Activated CD4-positive, alpha-beta T cell treated with anti-CD3 and anti-CD28 coated beads, Interleukin-2, amount 50 U/mL, for 16 hours (primary cell): Measurements from ENCODE around the gene SNX20.

Source experiments
- DNase-seq: peaks from one replicate; pipeline ENCODE4 v3.0.0-alpha.2; 2020

SNX20 gene

DNA sequence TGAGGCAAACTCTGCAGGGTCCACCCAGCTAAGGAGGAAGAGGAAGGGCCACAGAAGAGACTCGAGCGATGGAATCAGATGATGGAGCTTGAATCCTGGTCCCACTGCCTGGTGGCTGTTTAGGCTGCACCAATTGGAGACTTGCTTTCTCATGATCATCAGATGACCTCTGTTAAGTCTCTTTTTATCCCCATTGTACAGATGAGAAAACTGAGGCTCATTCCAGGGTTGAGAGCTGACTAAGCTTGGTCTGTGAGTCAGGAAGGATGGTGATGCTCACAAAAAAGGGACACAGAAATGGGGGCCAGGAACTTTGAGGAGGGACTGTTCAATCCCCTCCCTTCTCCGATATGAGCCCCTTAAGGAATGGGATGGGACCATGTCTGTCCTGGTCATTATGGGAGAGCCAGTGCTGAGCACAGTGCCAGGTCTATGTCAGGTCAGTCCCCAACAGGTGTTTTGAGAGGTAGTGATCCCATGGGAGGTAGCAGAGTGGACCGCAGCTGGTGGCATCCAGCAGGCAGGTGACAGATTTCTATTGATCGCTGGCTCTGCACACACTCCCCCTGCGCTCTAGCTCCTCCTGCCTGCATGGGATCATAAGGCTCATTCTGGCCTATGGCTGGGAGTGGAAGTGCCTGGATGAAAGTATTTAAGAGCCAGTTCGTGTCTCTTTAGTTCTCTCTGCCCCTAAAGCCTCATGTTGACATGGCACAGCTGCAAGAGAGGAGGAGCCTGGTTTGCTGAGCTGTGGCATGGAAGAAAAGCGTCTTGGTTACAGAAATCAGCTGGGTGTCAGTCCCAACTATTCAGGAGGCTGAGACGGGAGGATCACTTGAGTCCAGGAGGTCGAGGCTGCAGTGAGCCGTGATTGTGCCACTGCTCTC lies 27.2 kb downstream of the SNX20 start:
- no peak for DNase-seq

DNA sequence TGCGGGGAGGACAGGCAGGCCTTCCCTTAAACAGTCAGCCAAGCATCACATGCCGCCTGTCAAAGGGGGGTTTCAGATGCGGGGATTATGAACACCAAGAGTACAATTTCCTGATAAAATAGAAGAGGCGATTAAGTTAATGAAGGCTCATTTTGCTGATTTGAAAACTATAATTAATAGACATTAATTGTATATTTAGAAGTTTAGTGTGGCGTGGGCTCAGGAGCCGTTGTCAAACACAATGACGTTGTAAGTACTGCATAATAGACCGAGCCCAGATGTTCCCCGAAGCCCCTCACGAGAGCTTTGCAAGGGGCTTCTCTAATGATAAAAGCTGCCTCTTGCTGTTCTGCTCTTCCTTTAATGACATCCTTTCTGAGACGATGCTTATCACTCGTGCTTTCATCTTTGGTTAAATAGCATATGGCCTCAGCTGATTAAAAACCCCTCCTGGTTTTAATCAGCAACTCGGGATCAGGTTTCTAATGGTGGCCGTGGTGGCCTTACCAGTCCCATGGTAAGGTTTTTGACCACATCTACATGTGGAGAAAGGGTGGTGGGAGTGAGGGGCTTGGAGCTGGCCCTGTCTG lies 28.2 kb downstream of the SNX20 start:
- DNase-seq, result no peak

DNA sequence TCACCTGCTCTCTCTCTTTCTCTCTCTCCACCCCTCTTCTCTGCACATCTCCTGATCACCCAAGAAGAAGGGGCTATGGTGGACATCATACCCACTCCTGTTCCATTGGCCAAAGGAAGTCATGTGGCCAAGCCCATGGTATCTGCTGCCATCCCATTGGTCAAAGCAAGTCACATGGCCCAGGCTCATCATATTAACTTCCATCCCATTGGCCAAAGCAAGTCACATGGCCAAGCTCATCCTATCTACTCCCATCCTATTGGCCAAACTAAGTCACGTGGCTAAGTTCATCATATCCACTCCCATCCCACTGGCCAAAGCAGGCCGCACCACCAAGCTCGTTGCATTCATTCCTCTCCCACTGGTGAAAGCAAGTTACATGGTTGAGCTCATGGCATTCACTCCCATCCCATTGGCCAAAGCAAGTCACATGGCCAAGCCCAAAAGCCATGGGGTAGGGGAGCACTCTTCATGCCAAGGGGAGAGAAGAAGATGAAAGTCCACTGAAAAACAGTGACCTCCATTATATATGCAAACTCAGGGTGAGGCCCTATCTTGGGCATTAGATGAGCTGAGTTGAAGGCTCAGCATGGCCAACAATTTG lies 29.2 kb downstream of the SNX20 start:
- DNase-seq, result no peak

DNA sequence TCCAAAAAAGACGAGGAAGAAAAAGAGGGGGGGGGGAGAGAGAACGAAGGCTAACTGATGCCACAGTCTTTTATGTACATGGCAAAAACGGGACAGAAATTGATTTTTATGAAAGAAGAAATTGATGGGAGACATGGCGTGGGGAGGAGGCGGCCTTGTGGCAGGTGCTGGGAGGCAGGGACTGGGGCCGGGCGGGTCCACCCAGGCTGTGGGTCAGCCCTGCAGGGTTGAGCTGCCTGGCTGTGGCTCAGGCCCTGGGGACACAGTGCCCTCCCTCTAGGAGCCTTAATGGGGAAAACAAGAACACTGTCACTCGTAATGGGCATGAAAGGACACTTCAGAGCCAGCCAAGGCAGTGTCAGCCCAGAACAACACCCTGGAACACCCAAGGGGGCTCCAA lies 34.8 kb downstream of the SNX20 start:
- no peak for DNase-seq

DNA sequence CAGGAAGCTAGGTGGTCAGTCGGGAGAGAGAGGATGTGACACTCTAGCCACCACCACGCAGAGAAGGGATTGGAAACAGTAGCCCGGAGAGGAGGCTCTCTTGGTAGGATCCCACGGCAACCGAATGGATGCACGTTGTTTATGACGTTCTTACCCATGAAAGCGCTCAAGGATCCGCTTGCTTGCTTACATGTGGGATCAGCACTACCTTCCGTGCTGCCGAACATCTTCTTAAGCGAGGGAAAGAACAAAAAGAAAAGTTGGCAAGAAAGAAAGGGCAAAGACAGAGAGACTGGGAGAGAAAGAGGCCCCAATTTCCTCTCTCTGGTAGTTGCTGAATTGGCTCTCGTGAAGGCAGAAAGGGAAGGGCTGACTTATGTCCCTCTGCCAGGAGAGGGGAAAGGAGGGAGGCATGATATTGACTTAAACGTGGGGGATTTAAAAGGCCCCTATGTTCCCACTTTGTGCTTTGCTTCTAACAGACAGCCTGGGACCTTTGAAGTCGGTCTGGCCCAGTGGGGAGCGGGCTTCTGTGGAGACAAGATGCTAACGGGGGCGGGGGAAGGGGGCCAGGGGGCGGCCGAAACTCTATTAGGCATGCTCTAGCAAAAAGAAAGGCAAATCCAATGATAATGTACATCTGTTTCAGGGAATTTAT lies 35.4 kb downstream of the SNX20 start:
- no peak for DNase-seq

DNA sequence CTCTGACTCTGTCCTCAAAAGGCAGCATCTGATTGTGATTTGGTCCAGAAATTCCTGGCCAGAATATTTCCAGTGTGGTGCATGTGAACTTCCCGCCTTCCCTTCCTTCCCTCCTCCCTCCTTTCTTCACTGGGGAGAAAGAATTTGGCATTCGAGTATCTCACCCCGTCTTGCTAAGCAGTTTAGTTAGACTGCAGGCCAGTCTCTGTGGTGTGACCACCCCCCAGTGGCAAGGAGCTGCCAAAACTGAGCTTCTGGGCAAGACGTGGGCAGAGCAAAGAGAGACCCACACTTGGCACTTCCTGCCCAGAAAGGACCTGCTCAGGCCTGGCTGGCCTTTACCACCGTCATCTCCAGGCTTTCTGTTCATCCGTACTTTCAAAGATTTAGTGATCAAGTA lies 36.4 kb downstream of the SNX20 start:
- DNase-seq, result peak; percentile 10

DNA sequence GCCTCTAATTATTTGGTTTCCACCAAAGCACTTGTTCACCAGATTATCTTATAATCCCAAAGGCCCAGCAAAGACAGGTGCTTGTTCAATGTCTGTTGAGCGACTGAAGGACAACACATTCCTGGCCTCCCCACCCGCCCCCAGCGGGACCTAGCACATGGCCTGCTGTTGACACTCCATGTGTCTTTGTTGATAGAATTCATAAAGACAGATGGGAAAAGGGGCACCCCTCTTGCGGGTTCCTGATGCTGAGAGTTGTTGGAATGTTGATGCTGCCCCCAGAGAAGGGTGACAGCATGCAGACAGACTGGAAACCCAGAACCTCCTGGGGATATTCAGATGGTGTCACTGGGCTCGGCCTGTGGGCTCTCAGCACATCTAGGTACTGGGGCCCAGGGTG lies 36.9 kb downstream of the SNX20 start:
- DNase-seq, result no peak

DNA sequence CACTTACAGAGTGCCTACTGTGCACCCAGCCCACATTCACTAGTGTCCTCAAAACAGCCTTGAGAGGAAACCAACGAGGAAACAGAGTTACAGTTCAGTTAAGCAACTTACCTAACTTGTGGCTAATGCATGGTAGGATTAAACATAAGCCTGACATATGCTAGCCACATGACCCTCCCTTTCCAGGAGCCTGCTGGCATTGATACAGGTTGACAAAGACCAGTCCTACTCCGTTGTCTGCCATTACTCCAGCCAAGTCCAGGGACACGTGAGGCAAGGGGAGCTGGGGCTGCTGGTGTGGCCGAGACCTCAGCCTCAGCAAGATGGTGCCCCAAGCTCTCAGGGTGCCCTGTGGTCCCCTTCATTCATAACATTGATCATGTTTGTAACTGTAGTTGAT lies 37.9 kb downstream of the SNX20 start:
- no peak for DNase-seq

DNA sequence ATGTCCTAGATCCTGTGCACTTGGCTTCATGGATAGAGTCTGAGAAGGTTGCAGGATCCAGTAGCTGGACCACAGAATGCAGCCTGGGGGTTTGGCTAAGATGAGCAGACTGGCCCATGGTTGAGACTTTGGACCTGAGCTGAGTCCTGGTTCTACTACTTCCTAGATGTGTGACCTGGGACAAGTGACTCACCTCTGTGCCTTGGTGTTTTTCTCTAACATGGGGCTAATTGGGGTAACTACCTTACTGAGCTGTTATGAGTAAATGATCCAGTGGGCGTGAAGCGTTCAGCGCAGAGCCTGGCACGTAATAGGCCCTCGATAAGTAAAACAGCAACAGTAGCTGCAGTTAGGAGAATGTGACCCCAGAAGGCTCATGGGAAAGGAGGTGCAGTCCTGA lies 38.8 kb downstream of the SNX20 start:
- DNase-seq, result no peak

DNA sequence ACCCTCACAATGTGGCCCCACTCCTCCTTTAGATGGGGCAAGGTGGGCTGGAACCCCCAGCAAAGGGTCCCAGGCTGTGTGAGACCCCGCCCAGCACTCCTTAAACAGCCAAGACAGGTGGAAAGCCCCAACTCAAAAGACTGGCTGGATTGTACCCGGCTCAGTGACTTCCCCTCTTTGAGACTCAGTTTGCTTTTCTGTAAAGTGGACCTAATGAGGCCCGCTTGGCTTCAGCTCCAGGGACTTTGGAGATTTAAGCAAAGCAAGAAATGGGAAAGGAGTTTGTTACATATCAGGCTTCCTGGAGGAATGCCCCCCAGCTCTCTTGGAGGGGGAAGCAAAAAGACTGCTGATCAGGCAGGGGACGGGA lies 39.3 kb downstream of the SNX20 start:
- DNase-seq, result no peak

DNA sequence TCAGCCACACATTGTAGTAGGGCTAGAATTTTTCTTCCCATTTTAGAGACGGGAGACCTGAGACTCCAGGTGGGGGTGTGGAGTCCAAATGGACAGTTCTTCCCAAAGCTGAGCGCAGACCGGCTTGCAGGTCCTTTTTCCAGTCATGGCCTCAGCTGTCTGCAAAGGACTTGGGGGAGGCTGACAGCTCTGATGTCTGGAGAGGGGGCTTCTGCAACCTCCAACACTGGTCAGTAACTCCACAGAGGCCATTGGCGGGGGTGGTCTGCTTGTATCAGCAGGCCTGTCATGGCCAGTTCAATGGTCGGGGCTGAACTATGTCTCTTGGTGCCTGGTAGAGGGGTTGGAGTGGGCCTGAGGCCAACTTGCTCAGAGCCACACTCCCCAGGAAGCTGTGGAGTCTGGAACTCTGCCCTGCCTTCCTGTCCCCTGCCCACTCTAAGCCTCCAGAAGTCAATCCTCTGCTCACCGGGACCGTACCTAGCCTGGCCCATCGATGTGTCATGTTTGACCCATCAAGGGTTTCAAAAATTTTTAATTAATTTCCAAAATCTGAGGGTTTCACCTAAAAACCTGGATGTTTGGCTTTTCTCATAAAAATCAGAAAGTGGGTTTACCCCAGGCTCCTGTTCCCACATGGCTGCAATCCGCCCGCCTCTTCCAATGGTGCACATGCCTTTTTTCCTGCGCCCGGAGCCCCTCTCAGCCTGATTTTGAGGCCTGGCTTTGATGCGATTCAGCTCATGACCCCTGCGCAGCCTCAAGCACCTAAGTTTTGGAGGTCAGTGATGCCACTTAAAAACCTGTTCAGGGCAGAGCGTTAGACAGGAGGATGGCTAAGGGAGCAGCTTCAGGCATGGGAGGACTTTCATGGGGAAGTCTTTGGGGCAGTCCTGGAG lies 39.9 kb downstream of the SNX20 start:
- DNase-seq, result no peak

DNA sequence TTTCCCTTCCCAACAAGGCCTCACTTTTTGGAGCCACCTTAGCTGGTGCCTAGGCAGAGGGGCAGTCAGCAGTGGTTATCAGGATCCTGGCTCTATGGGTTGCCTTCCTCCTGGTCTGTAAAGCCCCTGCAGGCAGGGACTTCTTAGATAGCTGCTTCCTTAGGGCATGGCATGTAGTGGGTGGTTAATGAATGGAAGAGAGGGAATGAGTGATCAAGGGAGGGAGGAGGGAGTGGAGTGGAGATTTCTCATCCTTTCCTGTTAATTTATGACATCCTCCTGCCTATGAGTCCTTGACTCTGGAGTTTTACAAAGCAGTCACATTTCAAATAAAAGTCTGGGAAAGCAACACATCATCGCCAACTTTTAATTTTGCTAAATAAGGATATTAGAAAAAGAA lies 40.7 kb downstream of the SNX20 start:
- no peak for DNase-seq

DNA sequence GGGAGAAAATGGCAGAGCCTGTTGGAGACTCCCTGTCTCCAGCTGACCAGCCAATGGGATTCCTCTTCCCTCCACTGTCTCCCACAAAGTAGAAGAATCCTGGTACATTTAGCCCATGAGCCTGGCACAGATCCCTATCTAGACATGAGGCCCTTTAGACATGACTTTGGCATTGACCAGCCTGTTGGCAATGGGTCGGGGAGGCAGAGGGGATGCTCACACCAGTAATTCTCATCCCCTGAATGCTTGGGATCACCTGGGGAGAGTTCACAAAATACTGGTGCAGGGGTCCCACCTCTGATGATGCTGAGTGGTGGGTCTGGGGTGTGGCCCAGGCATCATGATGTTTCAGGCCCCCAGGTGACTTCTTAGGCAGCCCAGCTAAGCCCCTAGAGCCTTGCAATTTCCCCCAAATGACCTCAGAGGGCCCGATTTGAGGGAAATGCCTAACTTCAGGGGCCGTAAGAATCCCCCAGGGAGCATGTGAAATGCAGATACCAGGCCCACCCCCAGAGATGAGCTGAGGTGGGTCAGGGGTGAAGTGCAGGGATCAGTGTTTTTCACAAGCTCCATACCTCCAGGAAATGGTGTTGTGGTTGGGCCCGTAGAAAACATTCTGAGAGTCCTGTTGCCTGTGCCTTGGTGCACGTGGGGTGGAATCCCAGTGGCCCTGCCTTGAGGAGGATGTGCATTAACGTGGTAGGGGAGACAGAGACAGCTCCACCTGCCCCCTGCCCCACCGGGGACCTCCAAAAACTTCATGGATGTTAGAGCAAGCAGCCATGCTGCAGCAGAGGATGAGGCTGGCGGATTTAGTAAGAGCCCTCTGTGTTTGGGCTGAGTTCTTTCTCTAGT lies 42.1 kb downstream of the SNX20 start:
- no peak for DNase-seq

DNA sequence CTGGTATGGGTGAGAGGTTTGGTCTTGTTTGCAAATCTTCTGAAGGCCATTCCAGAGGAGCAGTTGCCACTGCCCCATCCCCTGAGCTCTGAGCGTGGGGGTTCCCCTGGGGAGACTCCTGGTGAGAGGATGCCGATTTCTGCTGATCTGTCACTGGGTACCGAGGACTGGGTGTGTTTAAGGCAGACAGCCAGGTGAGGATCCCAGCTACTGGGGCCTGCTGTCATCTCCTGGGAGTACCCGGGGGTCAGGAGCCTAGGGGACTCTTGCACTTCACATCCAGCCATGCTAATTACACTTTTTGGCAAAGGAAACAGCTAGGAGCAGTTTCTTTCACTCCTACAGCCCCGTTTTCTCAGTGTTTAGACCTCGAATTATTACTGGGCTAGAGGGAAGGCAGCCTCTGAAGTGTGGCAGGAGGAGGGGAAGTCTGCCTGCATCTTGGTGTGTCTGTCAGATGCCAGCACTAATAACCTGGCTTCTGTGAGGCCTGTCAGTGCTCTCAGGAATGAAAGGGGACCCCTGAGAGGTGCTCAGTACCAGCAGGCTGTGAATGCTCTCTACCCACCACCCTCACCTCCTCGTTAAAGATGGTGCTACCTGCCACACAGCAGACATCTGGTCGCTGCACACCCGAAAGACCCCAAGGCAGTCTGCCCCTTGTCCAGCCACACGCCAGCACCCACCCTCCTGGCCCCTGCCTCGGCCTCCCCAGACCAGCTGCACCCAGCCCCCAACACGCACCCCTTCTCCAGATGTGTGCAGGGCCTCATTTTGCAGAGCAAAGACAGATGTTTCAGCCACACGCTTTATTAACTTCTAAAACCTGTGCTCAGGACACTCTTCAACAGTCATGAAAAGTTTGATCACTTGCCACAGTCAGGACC lies 43.2 kb downstream of the SNX20 start:
- no peak for DNase-seq

DNA sequence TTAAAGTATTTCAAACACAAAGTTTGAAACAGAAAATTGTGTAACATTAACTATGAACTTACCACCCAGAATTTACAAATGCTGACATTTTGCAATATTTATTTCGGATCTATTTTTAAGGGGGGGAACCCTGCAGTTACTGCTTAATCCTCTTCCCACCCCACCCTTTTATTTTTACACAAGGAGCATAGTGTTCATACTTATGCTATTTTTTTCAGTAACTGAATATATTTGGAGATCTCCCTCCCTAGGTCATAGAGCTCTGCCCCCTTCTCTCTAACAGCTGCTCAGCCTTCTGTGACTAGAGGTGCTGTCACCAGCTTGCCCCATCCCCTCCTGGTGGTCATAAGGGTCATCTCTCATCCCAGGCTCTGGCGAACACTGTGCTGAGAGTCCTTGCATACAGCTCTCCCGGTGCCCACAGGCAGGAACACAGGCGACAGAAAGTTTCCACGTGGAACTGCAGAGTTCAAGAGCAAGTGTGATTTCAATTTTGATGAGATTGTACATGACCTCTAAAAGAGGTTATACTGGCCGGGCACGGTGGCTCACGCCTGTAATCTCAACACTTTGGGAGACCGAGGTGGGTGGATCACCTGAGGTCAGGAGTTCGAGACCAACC lies 44.2 kb downstream of the SNX20 start:
- DNase-seq, result no peak

DNA sequence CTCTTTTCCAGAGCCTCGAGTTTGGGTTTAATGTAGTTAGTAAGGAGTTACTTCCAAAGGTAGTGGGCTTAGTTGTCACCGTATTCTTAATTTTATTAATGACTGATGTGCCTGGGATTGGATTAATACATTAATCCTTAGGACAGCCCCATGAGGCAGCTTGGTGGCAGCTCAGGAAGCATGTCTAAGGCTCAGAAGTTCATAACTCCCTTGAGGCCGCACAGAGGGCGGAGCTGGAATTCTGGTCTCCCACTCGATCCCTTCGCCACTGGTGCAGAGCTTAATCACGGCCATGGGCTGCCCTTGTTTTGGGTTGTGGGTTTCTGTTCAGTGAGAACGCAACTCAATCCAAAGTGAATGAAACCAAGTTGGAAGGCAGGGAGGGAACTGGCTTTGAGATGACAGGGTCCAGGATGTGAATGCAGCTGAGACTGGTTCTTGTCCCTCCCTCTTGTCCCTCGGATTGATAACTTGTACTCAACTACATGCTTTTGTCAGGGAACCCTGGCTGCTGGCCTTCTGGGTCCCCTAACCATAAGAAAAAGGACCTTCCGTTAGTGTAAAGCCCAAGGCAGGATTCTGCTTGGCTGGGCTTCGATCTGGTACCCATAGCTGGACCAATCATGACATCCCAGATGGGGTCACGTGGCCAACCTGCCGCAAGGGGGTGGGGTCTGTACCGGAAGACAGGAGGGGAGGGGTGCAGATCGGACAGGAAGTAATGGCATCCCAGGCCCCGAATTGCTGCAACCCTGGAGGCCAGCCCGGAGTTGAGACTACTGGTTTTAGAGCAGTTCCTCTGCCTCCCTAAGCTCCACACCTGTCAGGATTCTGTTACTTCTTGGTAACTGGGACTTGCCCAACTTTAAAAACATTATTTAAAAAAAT lies 45.4 kb downstream of the SNX20 start:
- peak; percentile 20 for DNase-seq

DNA sequence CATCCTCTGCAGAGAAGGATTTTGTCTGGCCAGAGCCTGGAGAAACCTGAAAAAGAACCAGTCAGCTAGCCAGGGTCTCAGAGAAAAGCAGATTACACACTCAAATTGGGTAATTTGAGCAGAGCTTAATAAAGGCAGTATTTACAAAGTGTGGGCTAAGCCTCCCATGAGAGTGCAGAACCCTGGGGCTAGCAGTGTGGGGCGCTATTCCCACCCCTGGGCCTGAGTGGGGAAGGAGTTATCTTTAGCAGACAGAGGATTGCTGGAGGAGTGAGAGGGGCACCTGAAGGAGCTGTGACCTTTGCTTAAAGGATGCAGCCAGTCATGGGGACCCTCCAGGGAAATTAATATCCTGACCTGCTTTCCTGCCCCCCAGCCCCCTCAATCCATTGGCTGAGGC lies 46.2 kb downstream of the SNX20 start:
- DNase-seq, result no peak

DNA sequence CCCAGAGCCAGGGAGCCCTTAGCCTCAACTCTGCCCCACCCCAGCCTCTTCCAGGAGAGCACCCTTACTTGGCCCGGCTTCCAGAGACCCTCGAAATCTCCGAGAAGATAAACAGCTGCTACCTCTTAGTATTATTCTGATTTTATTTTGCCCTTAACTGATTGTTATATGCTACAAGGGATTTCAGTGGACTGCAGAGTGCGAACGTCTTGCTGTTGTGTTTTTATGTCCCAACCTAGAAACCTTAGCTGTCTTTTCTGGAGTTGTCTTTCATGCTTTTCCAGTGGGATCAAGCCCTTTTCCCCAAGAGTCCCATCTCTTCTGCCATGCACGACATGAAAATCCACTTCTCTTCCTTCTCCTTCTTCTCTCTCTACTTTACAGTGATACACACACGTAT lies 47.0 kb downstream of the SNX20 start:
- DNase-seq, result no peak
